ENCODE results near the gene CMKLR1. TPM values are rescaled to one million over a fixed set of nuclear protein-coding genes. Genes with fewer than 3 reads are reported as not detected.

CMKLR1 gene
- total RNA-seq, 1 experiment from 2014 or later = 0.66 TPM

DNA sequence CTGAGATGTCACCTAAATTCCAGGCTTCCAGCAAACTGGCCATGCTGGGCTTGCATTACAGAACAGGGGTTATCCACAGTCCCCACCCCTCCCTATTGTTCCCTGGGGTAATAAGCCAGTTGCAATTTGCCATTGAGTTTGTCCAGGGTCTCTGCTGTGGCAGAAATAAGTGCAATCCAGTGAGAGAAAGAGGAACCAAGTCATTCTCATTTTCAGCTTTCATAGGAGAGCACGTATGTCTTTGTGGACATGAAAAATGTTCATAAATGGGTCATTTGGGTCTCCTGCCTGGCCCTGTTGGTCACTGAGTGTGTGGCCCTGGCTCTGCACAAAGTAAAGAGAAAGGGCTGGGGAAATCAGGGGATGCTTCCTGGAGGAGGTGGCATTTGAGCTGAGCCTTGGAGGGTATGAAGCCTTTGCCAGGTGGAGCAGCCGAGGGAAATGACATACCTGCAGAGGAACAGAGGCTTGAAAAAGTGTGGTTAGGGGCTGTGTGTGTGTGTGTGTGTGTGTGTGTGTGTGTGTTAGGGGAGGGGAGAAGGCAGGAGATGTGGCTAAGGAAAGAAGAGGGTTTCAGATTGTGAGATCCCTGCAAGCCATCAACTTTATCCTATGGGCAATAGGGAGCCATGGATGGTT is 29.3 kb downstream of the CMKLR1 start:
- H3K27ac ChIP-seq (ENCODE audit: insufficient read length, low read depth, low read length) = no peak overlapping the region
- Mint-ChIP-seq H3K4me3 (no peak overlapping the region), H3K27me3 (ENCODE audit: low read depth) (peaks cover 6% of the 10 kb centered on the region), H3K36me3 (ENCODE audit: insufficient read depth in 1 of 3, low read depth in 3 of 3) (no peaks in the 10 kb centered on the region; a peak in 1 of 7 replicates), H3K27ac (peak overlapping the region in 1 of 3 experiments; percentile 23; a peak in 1 of 7 replicates), H3K9me3 (no peaks in the 10 kb centered on the region), H3K4me1 (peaks cover 32 to 36% of the 10 kb centered on the region in 2 experiments)
- no peak overlapping the region for H4K8ac ChIP-seq (replicated peaks; ENCODE audit: insufficient read length, low read depth, low read length)
- no peaks in the 10 kb centered on the region for H3K79me1 ChIP-seq (ENCODE audit: insufficient read depth, low read depth, low read length, poor library complexity, severe bottlenecking)
- H3K27me3 ChIP-seq (ENCODE audit: insufficient read depth, low read length) = no peaks in the 10 kb centered on the region
- no peaks in the 10 kb centered on the region for H3K23me2 ChIP-seq (ENCODE audit: insufficient read length, low read depth, low read length, poor library complexity, severe bottlenecking)
- no peaks in the 10 kb centered on the region for H4K20me1 ChIP-seq (ENCODE audit: control insufficient read depth, insufficient read depth, insufficient read length)
- peaks cover 8% of the 10 kb centered on the region; the same call in 1 of the 2 replicates for H3K4me1 ChIP-seq (ENCODE audit: insufficient read depth, low read length)
- H2AK5ac ChIP-seq (ENCODE audit: insufficient read length, low read length) = no peak overlapping the region
- DNase-seq = no peak
- H3T11ph ChIP-seq (ENCODE audit: low read length) = no peak overlapping the region
- H2AFZ ChIP-seq (ENCODE audit: low read length) = no peak overlapping the region
- no peak overlapping the region for H3K14ac ChIP-seq (ENCODE audit: insufficient read depth, low read length)
- H2BK20ac ChIP-seq (ENCODE audit: low read depth, low read length, poor library complexity, severe bottlenecking) = no peak overlapping the region
- no peaks in the 10 kb centered on the region for H3K79me2 ChIP-seq (ENCODE audit: insufficient read depth, low read length)
- H3K4me2 ChIP-seq (ENCODE audit: insufficient read depth, insufficient read length, low read length) = no peak overlapping the region
- no peak overlapping the region for H2BK12ac ChIP-seq (ENCODE audit: insufficient read length, low read depth, low read length)
- TF ChIP-seq, protein P1, sequence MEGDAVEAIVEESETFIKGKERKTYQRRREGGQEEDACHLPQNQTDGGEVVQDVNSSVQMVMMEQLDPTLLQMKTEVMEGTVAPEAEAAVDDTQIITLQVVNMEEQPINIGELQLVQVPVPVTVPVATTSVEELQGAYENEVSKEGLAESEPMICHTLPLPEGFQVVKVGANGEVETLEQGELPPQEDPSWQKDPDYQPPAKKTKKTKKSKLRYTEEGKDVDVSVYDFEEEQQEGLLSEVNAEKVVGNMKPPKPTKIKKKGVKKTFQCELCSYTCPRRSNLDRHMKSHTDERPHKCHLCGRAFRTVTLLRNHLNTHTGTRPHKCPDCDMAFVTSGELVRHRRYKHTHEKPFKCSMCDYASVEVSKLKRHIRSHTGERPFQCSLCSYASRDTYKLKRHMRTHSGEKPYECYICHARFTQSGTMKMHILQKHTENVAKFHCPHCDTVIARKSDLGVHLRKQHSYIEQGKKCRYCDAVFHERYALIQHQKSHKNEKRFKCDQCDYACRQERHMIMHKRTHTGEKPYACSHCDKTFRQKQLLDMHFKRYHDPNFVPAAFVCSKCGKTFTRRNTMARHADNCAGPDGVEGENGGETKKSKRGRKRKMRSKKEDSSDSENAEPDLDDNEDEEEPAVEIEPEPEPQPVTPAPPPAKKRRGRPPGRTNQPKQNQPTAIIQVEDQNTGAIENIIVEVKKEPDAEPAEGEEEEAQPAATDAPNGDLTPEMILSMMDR (conservative IDR thresholded peaks at IDR 0.05) = no peak
- H3K56ac ChIP-seq (ENCODE audit: insufficient read length, low read depth, low read length) = no peak overlapping the region
- no CpG with 5 or more reads among the region's 2 CpGs for WGBS (ENCODE audit: extremely low coverage, insufficient read length, low lambda C conversion rate)
- no peaks in the 10 kb centered on the region for H3K9me3 ChIP-seq (ENCODE audit: control insufficient read depth, low read depth, low read length)
- no peak overlapping the region for H4K5ac ChIP-seq (ENCODE audit: insufficient read length, low read depth, low read length)
- H3K4ac ChIP-seq (ENCODE audit: low read depth, low read length) = no peak overlapping the region
- H2BK15ac ChIP-seq (ENCODE audit: low read depth, low read length) = no peak overlapping the region
- H3K9ac ChIP-seq (ENCODE audit: extremely low read depth, insufficient read length, low read length) = no peak overlapping the region
- no peak overlapping the region for H4K91ac ChIP-seq (ENCODE audit: insufficient read length, low read depth, low read length)
- H2BK120ac ChIP-seq (ENCODE audit: low read depth, low read length, poor library complexity, severe bottlenecking) = no peak overlapping the region
- H2BK5ac ChIP-seq (ENCODE audit: insufficient read length, low read length) = no peak overlapping the region
- H3K18ac ChIP-seq (ENCODE audit: insufficient read length, low read depth, low read length) = no peak overlapping the region
- H3K23ac ChIP-seq (ENCODE audit: insufficient read length, low read depth, low read length) = no peak overlapping the region

All from H9 (cell line).